Kidney epithelial cell (primary cell): ENCODE data around the gene LAMB3. TPM values are rescaled to one million over a fixed set of nuclear protein-coding genes. Genes with fewer than 3 reads are reported as not detected.

ENCODE experiments used
- DNase-seq: peaks from one replicate; pipeline ENCODE4 v3.0.0-alpha.2; 2010; ENCODE audit warnings: low read depth
- H3K27me3 ChIP-seq: 2 replicates; pipeline ENCODE4 v1.6.0; 2011; ENCODE audit warnings: low read length; ENCODE audit not compliant: control insufficient read depth, insufficient read depth
- H3K36me3 ChIP-seq: 2 replicates; pipeline ENCODE4 v1.5.1; 2011; ENCODE audit warnings: low read length; ENCODE audit not compliant: control insufficient read depth, insufficient read depth
- H3K4me3 ChIP-seq: 2 replicates; pipeline ENCODE4 v1.5.1; 2011; ENCODE audit warnings: low read depth, mild to moderate bottlenecking, control low read depth, low read length
- CTCF ChIP-seq: IDR thresholded peaks from 2 replicates; pipeline ENCODE4 v1.5.1; 2011; ENCODE audit warnings: mild to moderate bottlenecking, moderate library complexity, low read length, control low read depth, inconsistent platforms; ENCODE audit not compliant: insufficient read depth, poor library complexity, severe bottlenecking
- total RNA-seq: library from RNA; depleted of rRNA; stranded (reverse); fragments of >200 nt; gene quantifications from 2 replicates; pipeline ENCODE4 v1.2.3, GENCODE V29; 2015

The LAMB3 gene
- total RNA-seq, 1 donor from 2014 or later: 343 TPM

GRCh38 chr1:209614151-209614420, 38.1 kb downstream of the LAMB3 start:
- H3K4me3 ChIP-seq: no peak overlapping the region
- no peak for DNase-seq

GRCh38 chr1:209613400-209614150, 38.6 kb downstream of the LAMB3 start:
- no peak for DNase-seq
- no peaks in the 10 kb centered on the region for H3K27me3 ChIP-seq
- H3K4me3 ChIP-seq: no peak overlapping the region
- no peaks in the 10 kb centered on the region for H3K36me3 ChIP-seq
- no peak for TF ChIP-seq CTCF

More at GRCh38 chr1:209614151-209614420, 38.1 kb downstream of the LAMB3 start:
- no peak for TF ChIP-seq CTCF
- H3K27me3 ChIP-seq: no peaks in the 10 kb centered on the region
- no peaks in the 10 kb centered on the region for H3K36me3 ChIP-seq

- no peaks in the 10 kb centered on the region for H3K27me3 ChIP-seq
- H3K4me3 ChIP-seq: no peak overlapping the region
- no peaks in the 10 kb centered on the region for H3K36me3 ChIP-seq
- no peak for TF ChIP-seq CTCF
- no peak for DNase-seq
Observed at GRCh38 chr1:209612646-209613399, 39.4 kb downstream of the LAMB3 start.

- no peak overlapping the region for H3K4me3 ChIP-seq
- no peak for TF ChIP-seq CTCF
- no peak for DNase-seq
Observed at GRCh38 chr1:209611771-209612570, 40.3 kb downstream of the LAMB3 start.

GRCh38 chr1:209610631-209610905, 41.7 kb downstream of the LAMB3 start:
- no peaks in the 10 kb centered on the region for H3K27me3 ChIP-seq
- TF ChIP-seq CTCF: no peak
- no peak for DNase-seq
- H3K4me3 ChIP-seq: no peak overlapping the region
- H3K36me3 ChIP-seq: no peaks in the 10 kb centered on the region

More at GRCh38 chr1:209611771-209612570, 40.3 kb downstream of the LAMB3 start:
- Histone ChIP-seq H3K27me3 (no peaks in the 10 kb centered on the region), H3K36me3 (no peaks in the 10 kb centered on the region)
